Activated CD8-positive, alpha-beta T cell treated with anti-CD3 and anti-CD28 coated beads for 36 hours (primary cell): ENCODE results near the gene SMIM32. TPM values are rescaled to one million over a fixed set of nuclear protein-coding genes. Genes with fewer than 3 reads are reported as not detected.

ENCODE experiments used
- ATAC-seq: fragments of 200-7000 bp; cut with Tn5 transposase; one replicate; pipeline ENCODE4 v1.10.0; 2021; ENCODE audit warnings: mild to moderate bottlenecking, moderate library complexity
- CTCF ChIA-PET: fragments of 350-600 bp; sonication (Branson Sonifier 250); formaldehyde crosslinking; loops from one replicate; lab custom pipeline; 2021; ENCODE audit warnings: antibody characterized with exemption; lab: Charles Lee
- POLR2A ChIA-PET: fragments of 350-600 bp; sonication (Branson Sonifier 250); formaldehyde crosslinking; loops from one replicate; lab custom pipeline; 2021; ENCODE audit warnings: antibody characterized with exemption; lab: Charles Lee
- DNase-seq: peaks from one replicate; pipeline ENCODE4 v3.0.0-alpha.2; 2020
- H3K27ac Mint-ChIP-seq: one replicate; pipeline ENCODE4 v1.8.0; 2021; ENCODE audit warnings: mild to moderate bottlenecking, mixed read lengths
- H3K27me3 Mint-ChIP-seq: one replicate; pipeline ENCODE4 v1.8.0; 2021; ENCODE audit warnings: mixed read lengths
- H3K36me3 Mint-ChIP-seq: one replicate; pipeline ENCODE4 v1.8.0; 2021; ENCODE audit warnings: low read depth, mixed read lengths
- H3K4me1 Mint-ChIP-seq: one replicate; pipeline ENCODE4 v1.8.0; 2021; ENCODE audit warnings: low read depth, mixed read lengths
- H3K4me3 Mint-ChIP-seq: one replicate; pipeline ENCODE4 v1.8.0; 2021; ENCODE audit warnings: mild to moderate bottlenecking, moderate library complexity, mixed read lengths
- H3K9me3 Mint-ChIP-seq: one replicate; pipeline ENCODE4 v1.8.0; 2021; ENCODE audit warnings: mixed read lengths
- CTCF ChIP-seq: fragments of 200-600 bp; IDR thresholded peaks from one replicate; pipeline ENCODE4 v1.8.0; 2022; ENCODE audit warnings: antibody characterized with exemption, mild to moderate bottlenecking
- intact Hi-C: fragments of 100-400 bp; cut with micrococcal nuclease; formaldehyde crosslinking; loops from one replicate; pipeline ENCODE4 v1.10.0; 2022
- total RNA-seq, 2 experiments: library from RNA; stranded (reverse); gene quantifications; one replicate each; pipeline ENCODE4 v1.2.3, GENCODE V29; 2021

The SMIM32 gene
- total RNA-seq, 2 experiments from 2014 or later = not detected

GRCh38 chr5:136162008-136162407 lies 31.0 kb downstream of the SMIM32 start:
- DNase-seq = no peak
- Mint-ChIP-seq H3K27me3 (no peaks in the 10 kb centered on the region), H3K27ac (no peak overlapping the region), H3K9me3 (no peaks in the 10 kb centered on the region), H3K36me3 (peaks cover 14% of the 10 kb centered on the region), H3K4me1 (peaks cover 7% of the 10 kb centered on the region), H3K4me3 (no peak overlapping the region)
- ChIA-PET POLR2A (no interaction called here), CTCF (interaction anchor here (1.0 to 1.5 kb wide), 2 partner anchors 12 to 13 kb away, joined by 3 to 4 read pairs; no protein-coding TSS in a partner anchor)
- ATAC-seq = no peak
- no peak for TF ChIP-seq CTCF
- intact Hi-C loops = no loop called here

- Mint-ChIP-seq H3K27ac (no peak overlapping the region), H3K27me3 (no peaks in the 10 kb centered on the region), H3K4me3 (no peak overlapping the region), H3K9me3 (no peaks in the 10 kb centered on the region), H3K36me3 (peaks cover 29% of the 10 kb centered on the region), H3K4me1 (peaks cover 16% of the 10 kb centered on the region)
- intact Hi-C loops = no loop called here
- CTCF ChIA-PET = no interaction called here
- POLR2A ChIA-PET = no interaction called here
- ATAC-seq (no peak), DNase-seq (no peak)
- TF ChIP-seq CTCF = no peak
These were observed 33.5 kb downstream of the SMIM32 start for GRCh38 chr5:136159457-136159856.

- no peak for DNase-seq
- no peak for TF ChIP-seq CTCF
- ChIA-PET CTCF (no interaction called here), POLR2A (no interaction called here)
- intact Hi-C loops = no loop called here
- H3K4me1 Mint-ChIP-seq = peaks cover 16% of the 10 kb centered on the region
- no peak for ATAC-seq
- H3K9me3 Mint-ChIP-seq = no peaks in the 10 kb centered on the region
- H3K36me3 Mint-ChIP-seq = peaks cover 33% of the 10 kb centered on the region
- H3K4me3 Mint-ChIP-seq = no peak overlapping the region
- no peak overlapping the region for H3K27ac Mint-ChIP-seq
- H3K27me3 Mint-ChIP-seq = no peaks in the 10 kb centered on the region
These were observed 35.4 kb downstream of the SMIM32 start for GRCh38 chr5:136157514-136157913.

GRCh38 chr5:136155761-136156160 lies 37.2 kb downstream of the SMIM32 start:
- peaks cover 14% of the 10 kb centered on the region for H3K4me1 Mint-ChIP-seq
- no peak overlapping the region for H3K4me3 Mint-ChIP-seq
- H3K9me3 Mint-ChIP-seq = no peaks in the 10 kb centered on the region
- H3K36me3 Mint-ChIP-seq = peaks cover 31% of the 10 kb centered on the region
- TF ChIP-seq CTCF = no peak
- ChIA-PET POLR2A (interaction anchor here (1.0 kb wide), 1 partner anchor 12 kb away, joined by 3 read pairs; no protein-coding TSS in a partner anchor), CTCF (interaction anchor here (1.2 kb wide), 1 partner anchor 17 kb away, joined by 4 read pairs; no protein-coding TSS in a partner anchor)
- intact Hi-C loops = no loop called here
- ATAC-seq (no peak), DNase-seq (no peak)
- H3K27ac Mint-ChIP-seq = no peak overlapping the region
- H3K27me3 Mint-ChIP-seq = no peaks in the 10 kb centered on the region

- no peak for ATAC-seq
- H3K27me3 Mint-ChIP-seq = no peaks in the 10 kb centered on the region
- ChIA-PET POLR2A (no interaction called here), CTCF (no interaction called here)
- H3K4me3 Mint-ChIP-seq = no peak overlapping the region
- TF ChIP-seq CTCF = no peak
- H3K4me1 Mint-ChIP-seq = peaks cover 13% of the 10 kb centered on the region
- H3K9me3 Mint-ChIP-seq = no peaks in the 10 kb centered on the region
- no peak for DNase-seq
- H3K27ac Mint-ChIP-seq = no peak overlapping the region
- H3K36me3 Mint-ChIP-seq = peaks cover 29% of the 10 kb centered on the region
- intact Hi-C loops = no loop called here
These were observed 37.9 kb downstream of the SMIM32 start for GRCh38 chr5:136155078-136155477.
